ENCODE results near the gene ADCY5. TPM values are rescaled to one million over a fixed set of nuclear protein-coding genes. Genes with fewer than 3 reads are reported as not detected.

The ADCY5 gene
- total RNA-seq, 1 donor from 2014 or later, result 4.0 TPM

DNA sequence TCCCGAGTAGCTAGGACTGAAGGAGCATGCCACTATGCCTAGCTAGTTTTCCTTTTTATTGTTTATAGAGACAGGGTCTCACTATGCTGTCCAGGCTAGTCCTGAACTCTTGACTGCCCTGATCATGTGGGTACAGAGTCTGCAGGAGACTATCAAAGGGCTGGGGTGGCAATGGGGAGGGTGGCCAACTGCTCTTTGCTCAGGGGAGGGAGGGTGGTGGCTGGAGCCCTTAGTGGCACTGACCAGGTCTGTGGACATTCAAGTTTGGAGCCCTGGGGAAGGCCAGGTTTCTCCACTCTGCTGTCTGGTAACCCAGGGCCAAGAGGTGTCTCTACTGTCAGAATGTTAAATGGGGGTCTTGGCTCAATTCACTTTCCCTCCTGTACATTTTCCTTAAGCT lies 125.1 kb downstream of the ADCY5 start:
- Histone ChIP-seq H3K4me3 (no peak overlapping the region), H3K27me3 (no peaks in the 10 kb centered on the region), H3K27ac (no peak overlapping the region), H3K36me3 (no peaks in the 10 kb centered on the region), H3K9me3 (no peaks in the 10 kb centered on the region), H3K4me1 (no peaks in the 10 kb centered on the region)
- ATAC-seq (no peak), DNase-seq (no peak)
- TF ChIP-seq, protein P1, sequence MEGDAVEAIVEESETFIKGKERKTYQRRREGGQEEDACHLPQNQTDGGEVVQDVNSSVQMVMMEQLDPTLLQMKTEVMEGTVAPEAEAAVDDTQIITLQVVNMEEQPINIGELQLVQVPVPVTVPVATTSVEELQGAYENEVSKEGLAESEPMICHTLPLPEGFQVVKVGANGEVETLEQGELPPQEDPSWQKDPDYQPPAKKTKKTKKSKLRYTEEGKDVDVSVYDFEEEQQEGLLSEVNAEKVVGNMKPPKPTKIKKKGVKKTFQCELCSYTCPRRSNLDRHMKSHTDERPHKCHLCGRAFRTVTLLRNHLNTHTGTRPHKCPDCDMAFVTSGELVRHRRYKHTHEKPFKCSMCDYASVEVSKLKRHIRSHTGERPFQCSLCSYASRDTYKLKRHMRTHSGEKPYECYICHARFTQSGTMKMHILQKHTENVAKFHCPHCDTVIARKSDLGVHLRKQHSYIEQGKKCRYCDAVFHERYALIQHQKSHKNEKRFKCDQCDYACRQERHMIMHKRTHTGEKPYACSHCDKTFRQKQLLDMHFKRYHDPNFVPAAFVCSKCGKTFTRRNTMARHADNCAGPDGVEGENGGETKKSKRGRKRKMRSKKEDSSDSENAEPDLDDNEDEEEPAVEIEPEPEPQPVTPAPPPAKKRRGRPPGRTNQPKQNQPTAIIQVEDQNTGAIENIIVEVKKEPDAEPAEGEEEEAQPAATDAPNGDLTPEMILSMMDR (IDR thresholded peaks at IDR 0.05), result no peak
- intact Hi-C loops (cut with DNase I), result loop anchor here (10.0 kb wide), 1 partner anchor 231 kb away; no protein-coding TSS in a partner anchor

DNA sequence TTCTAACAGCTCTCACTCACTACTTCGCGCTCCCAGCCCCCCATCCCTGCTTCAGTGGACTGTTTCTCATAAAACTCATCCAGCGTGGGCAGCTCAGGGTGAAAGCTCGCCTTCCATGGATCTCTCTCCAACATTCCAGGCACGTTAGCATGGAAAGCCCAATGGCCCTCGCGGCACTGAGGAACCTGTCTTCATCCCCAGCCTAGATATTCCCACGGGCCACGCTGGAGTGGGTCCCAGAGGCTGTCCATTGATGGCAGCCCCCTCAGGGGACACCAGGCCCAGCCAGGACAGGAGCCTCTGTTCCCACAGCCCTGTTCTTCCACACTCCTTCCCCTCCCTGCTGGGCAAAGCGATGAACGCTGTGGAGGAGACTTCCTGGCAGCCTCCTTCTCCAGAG lies 126.0 kb downstream of the ADCY5 start:
- no peaks in the 10 kb centered on the region for H3K36me3 ChIP-seq
- H3K4me3 ChIP-seq, result no peak overlapping the region
- DNase-seq, result no peak
- H3K27ac ChIP-seq, result no peak overlapping the region
- intact Hi-C loops (cut with DNase I), result loop anchor here (10.0 kb wide), 1 partner anchor 232 kb away; no protein-coding TSS in a partner anchor
- H3K4me1 ChIP-seq, result no peaks in the 10 kb centered on the region
- ATAC-seq, result no peak
- TF ChIP-seq, protein P1 (IDR thresholded peaks at IDR 0.05), result no peak
- H3K27me3 ChIP-seq, result no peaks in the 10 kb centered on the region
- no peaks in the 10 kb centered on the region for H3K9me3 ChIP-seq

DNA sequence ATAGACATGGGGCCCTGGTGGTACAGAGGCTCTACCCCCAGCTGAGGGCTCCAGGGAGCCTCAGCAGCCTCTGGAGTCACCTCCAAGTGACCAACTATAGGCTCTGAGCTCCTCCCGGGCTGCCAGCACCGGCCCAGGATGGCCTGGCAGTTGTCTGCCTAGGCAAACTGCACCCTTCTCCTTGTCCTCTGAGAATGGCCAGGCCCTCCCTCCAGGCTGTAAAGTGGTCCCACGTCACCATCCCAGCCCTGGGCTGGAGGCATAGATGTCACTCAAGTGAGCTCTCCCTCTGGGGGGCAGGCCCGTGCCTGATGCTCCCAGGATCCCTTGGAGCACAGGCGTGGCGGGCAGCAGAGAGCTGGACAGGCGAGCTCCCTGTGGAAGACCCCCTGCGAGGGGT lies 127.1 kb downstream of the ADCY5 start:
- intact Hi-C loops (cut with DNase I), result loop anchor here (10.0 kb wide), 1 partner anchor 233 kb away; no protein-coding TSS in a partner anchor
- TF ChIP-seq, protein P1 (IDR thresholded peaks at IDR 0.05), result no peak
- H3K9me3 ChIP-seq, result no peaks in the 10 kb centered on the region
- H3K27me3 ChIP-seq, result no peaks in the 10 kb centered on the region
- no peaks in the 10 kb centered on the region for H3K36me3 ChIP-seq
- H3K4me1 ChIP-seq, result no peaks in the 10 kb centered on the region
- no peak for DNase-seq
- H3K27ac ChIP-seq, result no peak overlapping the region
- no peak for ATAC-seq
- no peak overlapping the region for H3K4me3 ChIP-seq

DNA sequence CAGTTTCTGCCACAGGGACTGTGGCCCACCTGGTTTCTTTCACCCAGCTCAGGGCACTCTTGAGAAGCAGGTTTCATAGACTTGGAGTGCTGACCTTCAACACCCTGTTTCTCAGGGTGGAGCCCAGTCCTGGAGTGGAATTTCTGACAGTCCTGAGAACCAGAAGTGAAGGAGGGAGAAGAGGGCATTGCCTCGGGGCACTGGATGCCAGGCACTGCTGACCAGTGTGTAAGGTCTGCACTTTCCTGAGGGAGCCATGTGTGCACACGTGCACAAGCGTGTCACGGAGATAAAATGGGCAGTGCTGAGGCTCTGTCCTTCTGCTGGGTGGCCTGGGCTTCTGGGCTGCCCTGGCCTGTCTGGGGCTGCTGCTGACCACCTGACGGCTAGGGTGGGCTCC lies 128.7 kb downstream of the ADCY5 start:
- TF ChIP-seq, protein P1 (IDR thresholded peaks at IDR 0.05), result no peak
- no peaks in the 10 kb centered on the region for H3K9me3 ChIP-seq
- no peak overlapping the region for H3K4me3 ChIP-seq
- DNase-seq, result peak; percentile 53
- intact Hi-C loops (cut with DNase I), result loop anchor here (10.0 kb wide), 1 partner anchor 235 kb away; no protein-coding TSS in a partner anchor
- H3K27ac ChIP-seq, result no peak overlapping the region
- no peaks in the 10 kb centered on the region for H3K27me3 ChIP-seq
- H3K36me3 ChIP-seq, result no peaks in the 10 kb centered on the region
- ATAC-seq, result peak; percentile 74
- H3K4me1 ChIP-seq, result no peaks in the 10 kb centered on the region

DNA sequence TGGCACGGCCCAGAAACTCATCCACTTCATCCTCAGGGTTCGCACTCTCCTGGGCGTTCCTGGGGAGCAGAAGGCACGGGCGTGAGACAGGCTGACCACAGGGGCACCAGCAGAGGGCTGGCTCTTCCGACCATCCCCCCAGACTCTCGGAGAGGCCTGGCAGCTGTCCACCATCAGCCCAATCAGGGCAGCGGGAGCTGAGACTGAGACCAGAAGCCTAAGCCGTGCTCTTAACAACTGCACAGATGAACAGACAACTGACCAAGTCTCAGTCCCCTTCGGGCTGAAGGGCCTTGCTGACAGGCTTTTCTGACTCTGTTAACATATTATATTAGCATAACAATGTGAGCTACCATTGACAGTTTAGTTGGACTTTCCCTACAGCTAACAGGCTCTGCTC lies 129.1 kb downstream of the ADCY5 start:
- Histone ChIP-seq H3K27ac (no peak overlapping the region), H3K9me3 (no peaks in the 10 kb centered on the region), H3K36me3 (no peaks in the 10 kb centered on the region), H3K4me3 (no peak overlapping the region), H3K4me1 (no peaks in the 10 kb centered on the region), H3K27me3 (no peaks in the 10 kb centered on the region)
- DNase-seq (no peak), ATAC-seq (no peak)
- TF ChIP-seq, protein P1 (IDR thresholded peaks at IDR 0.05), result no peak
- intact Hi-C loops (cut with DNase I), result loop anchor here (10.0 kb wide), 1 partner anchor 235 kb away; no protein-coding TSS in a partner anchor

DNA sequence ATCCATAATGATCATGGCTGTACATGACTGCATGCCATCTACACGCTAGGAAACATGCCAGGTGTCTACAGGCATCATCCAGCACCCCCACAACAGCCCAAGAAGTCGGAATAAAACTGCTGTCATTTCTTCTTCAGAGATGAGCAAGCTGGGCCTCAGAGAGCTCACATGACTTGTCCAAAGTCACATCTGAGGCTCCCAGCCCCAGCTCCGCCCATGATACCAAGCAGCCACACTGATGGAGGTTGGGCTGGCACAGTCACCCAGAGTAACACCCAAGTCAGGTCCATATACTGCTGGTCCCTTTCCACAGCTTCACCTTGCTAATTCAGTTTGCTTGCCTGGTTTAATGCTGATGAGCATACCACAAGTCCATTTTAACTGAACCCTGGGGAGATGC lies 130.5 kb downstream of the ADCY5 start:
- H3K27ac ChIP-seq, result no peak overlapping the region
- DNase-seq (peak; percentile 34), ATAC-seq (no peak)
- no peaks in the 10 kb centered on the region for H3K27me3 ChIP-seq
- no peaks in the 10 kb centered on the region for H3K4me1 ChIP-seq
- TF ChIP-seq, protein P1 (IDR thresholded peaks at IDR 0.05), result no peak
- H3K4me3 ChIP-seq, result no peak overlapping the region
- H3K36me3 ChIP-seq, result no peaks in the 10 kb centered on the region
- H3K9me3 ChIP-seq, result no peaks in the 10 kb centered on the region
- intact Hi-C loops (cut with DNase I), result no loop called here
